HFF-Myc (cell line): Measurements from ENCODE around the gene CRACR2B.

Source experiments
- DNase-seq: peaks from one replicate; pipeline ENCODE4 v3.0.0-alpha.2; 2011; ENCODE audit warnings: low read depth; ENCODE audit errors: extremely low read depth
- H3K4me3 ChIP-seq: replicated peaks from 2 replicates; pipeline ENCODE4 v1.5.1; 2011; ENCODE audit warnings: low read depth, mild to moderate bottlenecking, control low read depth, low read length
- CTCF ChIP-seq: IDR thresholded peaks from 2 replicates; pipeline ENCODE4 v1.5.1; 2012; ENCODE audit warnings: mild to moderate bottlenecking, low read depth, low read length, control low read depth; ENCODE audit errors: missing control alignments

CRACR2B gene

GRCh38 chr11:873706-874105, 46.0 kb downstream of the CRACR2B start:
- no peak overlapping the region for H3K4me3 ChIP-seq
- no peak for DNase-seq
- no peak for TF ChIP-seq CTCF

- H3K4me3 ChIP-seq, result no peak overlapping the region
- TF ChIP-seq CTCF, result no peak
- no peak for DNase-seq
These were observed 47.5 kb downstream of the CRACR2B start for GRCh38 chr11:875203-875602.

DNA sequence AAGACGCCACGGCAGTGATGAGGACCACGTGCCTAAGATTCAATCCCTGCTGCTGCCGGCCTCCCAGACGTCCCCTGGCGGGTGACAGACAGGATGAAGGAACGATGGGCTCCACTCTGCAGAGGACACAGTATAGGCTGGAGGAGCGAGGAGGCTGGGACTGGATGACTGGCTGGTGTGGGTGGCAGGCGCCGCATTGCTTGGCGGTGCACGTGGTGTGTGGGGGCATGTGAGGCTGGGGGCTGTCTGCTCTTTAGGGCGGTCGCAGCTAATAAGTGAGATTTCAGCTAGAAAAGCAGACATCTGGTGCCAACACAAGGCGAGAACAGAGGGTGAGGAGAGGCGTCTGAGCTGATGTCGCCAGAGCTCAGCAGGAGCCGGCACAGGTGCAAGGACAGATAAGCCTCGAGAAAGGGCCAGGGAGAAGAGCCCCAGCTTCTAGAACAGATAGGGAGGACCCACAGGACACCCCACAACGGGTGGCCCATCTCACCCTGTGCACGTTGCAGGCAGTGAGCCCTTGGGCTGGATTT, 48.1 kb downstream of the CRACR2B start:
- no peak for DNase-seq
- H3K4me3 ChIP-seq, result no peak overlapping the region
- TF ChIP-seq CTCF, result no peak

DNA sequence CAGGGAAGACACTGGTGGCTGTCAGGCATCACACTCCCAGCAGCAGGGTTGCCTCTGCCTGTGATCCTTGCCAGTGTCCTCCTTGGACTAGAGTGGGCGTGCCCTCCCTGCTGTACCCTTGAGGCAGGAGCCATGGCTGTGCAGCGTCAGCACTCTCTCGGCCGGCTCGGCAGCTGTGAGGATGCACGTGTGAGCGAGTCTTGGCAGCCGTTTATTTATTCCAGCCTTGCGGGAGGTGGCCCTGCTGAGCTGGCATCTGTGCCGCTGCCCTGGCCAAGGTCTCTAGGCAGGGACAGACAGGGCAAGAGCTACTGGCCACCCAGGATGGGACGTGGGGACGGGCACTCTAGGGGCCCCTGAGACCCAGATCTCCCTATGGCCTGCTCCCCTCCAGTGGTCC, 48.8 kb downstream of the CRACR2B start:
- DNase-seq, result no peak
- H3K4me3 ChIP-seq, result no peak overlapping the region
- no peak for TF ChIP-seq CTCF

GRCh38 chr11:877565-877964, 49.8 kb downstream of the CRACR2B start:
- no peak for DNase-seq
- no peak overlapping the region for H3K4me3 ChIP-seq
- no peak for TF ChIP-seq CTCF

DNA sequence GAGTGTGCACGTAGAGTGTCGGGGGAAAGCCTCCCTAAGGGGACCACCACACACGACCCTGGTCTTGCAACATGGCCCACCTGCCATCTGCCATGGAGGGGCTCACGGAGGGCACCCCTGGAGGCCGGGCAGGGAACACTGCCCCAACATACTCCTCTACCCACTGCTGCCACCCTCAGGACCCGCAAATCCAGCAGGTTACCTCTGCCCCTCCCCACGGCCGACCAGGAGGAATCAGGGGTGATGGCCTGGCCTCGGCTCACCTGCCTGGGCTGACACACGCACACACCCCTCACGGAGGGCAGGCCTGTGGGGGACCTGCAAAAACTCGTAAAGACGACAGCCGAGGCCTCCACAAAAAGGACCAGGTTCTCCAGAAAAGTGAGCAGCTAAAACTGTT, 52.7 kb downstream of the CRACR2B start:
- no peak overlapping the region for H3K4me3 ChIP-seq
- no peak for DNase-seq
- no peak for TF ChIP-seq CTCF
